ENCODE measurements around the gene GALNT7. TPM values are rescaled to one million over a fixed set of nuclear protein-coding genes. Genes with fewer than 3 reads are reported as not detected.
A peak's percentile ranks its signal among the peaks of the same experiment; 100 is the strongest.

GALNT7 gene
- polyA plus RNA-seq, 1 of the 3 experiments (the other 2 are of a cell fraction): 14.8 TPM

- Histone ChIP-seq H4K20me1 (ENCODE audit: insufficient read depth) (no peaks in the 10 kb centered on the region), H3K9me2 (no peaks in the 10 kb centered on the region), H3K4me2 (no peak overlapping the region), H3K9ac (no peak overlapping the region), H3K79me2 (ENCODE audit: insufficient read depth) (no peaks in the 10 kb centered on the region), H3K4me3 (ENCODE audit: low read depth in 2 of 2, low read length in 1 of 2) (no peak overlapping the region), H3K36me3 (replicated peaks in 1 of 2; ENCODE audit: control insufficient read depth in 1 of 2, insufficient read depth in 2 of 2, low read length in 1 of 2) (peaks cover 0 to 10% of the 10 kb centered on the region in 2 experiments), H3K27me3 (ENCODE audit: insufficient read depth) (no peaks in the 10 kb centered on the region), H3K9me3 (no peaks in the 10 kb centered on the region), H3K4me1 (ENCODE audit: control insufficient read depth in 1 of 2, insufficient read depth in 2 of 2, low read depth in 1 of 2, low read length in 1 of 2) (no peaks in the 10 kb centered on the region; a peak in 1 of 4 replicates), H3F3A (replicated peaks; ENCODE audit: insufficient read depth) (peaks cover 3% of the 10 kb centered on the region), H3K27ac (ENCODE audit: low read depth in 2 of 2, low read length in 1 of 2) (no peak overlapping the region), H2AFZ (ENCODE audit: low read depth) (no peak overlapping the region)
- TF ChIP-seq JUND (IDR thresholded peaks at IDR 0.05) (no peak), RAD21 (IDR thresholded peaks at IDR 0.05; ENCODE audit: low read length) (no peak), USF1 (IDR thresholded peaks at IDR 0.05; ENCODE audit: borderline replicate concordance, low read depth) (no peak), FOXJ3 (CRISPR knock-in tag; IDR thresholded peaks at IDR 0.05) (no peak), SMC3 (IDR thresholded peaks at IDR 0.05; ENCODE audit: low read depth, low read length) (no peak), EP300 (IDR thresholded peaks at IDR 0.05; ENCODE audit: borderline replicate concordance in 1 of 2, low read depth in 1 of 2, low read length in 1 of 2) (no peak), TAF1 (IDR thresholded peaks at IDR 0.05; ENCODE audit: borderline replicate concordance, low read depth, low read length) (no peak), SIN3A (IDR thresholded peaks at IDR 0.05; ENCODE audit: borderline replicate concordance, low read depth, low read length) (no peak), REST (IDR thresholded peaks at IDR 0.05; ENCODE audit: low read depth, low read length) (no peak)
- no peak for DNase-seq
- ChIA-PET CTCF (no interaction called here), POLR2A (no interaction called here)
- 85% methylated on average over 1 of the region's 1 CpG for WGBS (ENCODE audit: low lambda C conversion rate)
Observed at GRCh38 chr4:173294444-173294843, 125.8 kb downstream of the GALNT7 start.

GRCh38 chr4:173301518-173302201 lies 133.0 kb downstream of the GALNT7 start:
- Histone ChIP-seq H3K36me3 (replicated peaks in 1 of 2; ENCODE audit: control insufficient read depth in 1 of 2, insufficient read depth in 2 of 2, low read length in 1 of 2) (peaks cover 5 to 13% of the 10 kb centered on the region in 2 experiments), H3K9me3 (no peaks in the 10 kb centered on the region), H4K20me1 (ENCODE audit: insufficient read depth) (no peaks in the 10 kb centered on the region), H3K9me2 (no peaks in the 10 kb centered on the region), H3K4me1 (ENCODE audit: control insufficient read depth in 1 of 2, insufficient read depth in 2 of 2, low read depth in 1 of 2, low read length in 1 of 2) (peaks cover 0 to 5% of the 10 kb centered on the region in 2 experiments; a peak in 2 of 4 replicates), H3F3A (replicated peaks; ENCODE audit: insufficient read depth) (peaks cover 3% of the 10 kb centered on the region), H3K27me3 (ENCODE audit: insufficient read depth) (no peaks in the 10 kb centered on the region), H3K79me2 (ENCODE audit: insufficient read depth) (no peaks in the 10 kb centered on the region), H3K9ac (no peak overlapping the region), H3K4me3 (ENCODE audit: low read depth in 2 of 2, low read length in 1 of 2) (peak overlapping the region in 1 of 2 experiments; percentile 19; a peak in 1 of 4 replicates), H2AFZ (ENCODE audit: low read depth) (no peak overlapping the region), H3K27ac (ENCODE audit: low read depth in 2 of 2, low read length in 1 of 2) (peak overlapping the region in 1 of 2 experiments; percentile 13; a peak in 1 of 4 replicates), H3K4me2 (no peak overlapping the region; the same call in 1 of the 2 replicates)
- WGBS (ENCODE audit: low lambda C conversion rate): 31% methylated on average over 5 of the region's 5 CpGs
- CTCF ChIA-PET: interaction anchor here (0.5 to 4.2 kb wide), 76 partner anchors 8 to 1019 kb away, joined by 3 to 99 read pairs (median 6); partner anchors contain the start of genes GALNT7 and HMGB2
- POLR2A ChIA-PET: no interaction called here
- peak; percentile 24 for DNase-seq
- peak; percentile 31 for TF ChIP-seq PBX3 (IDR thresholded peaks at IDR 0.05)
- TF ChIP-seq REST (IDR thresholded peaks at IDR 0.05; ENCODE audit: low read depth, low read length): no peak
- peak; percentile 51 for TF ChIP-seq SMC3 (IDR thresholded peaks at IDR 0.05; ENCODE audit: low read depth, low read length)
- no peak for TF ChIP-seq RFX5 (IDR thresholded peaks at IDR 0.05; ENCODE audit: low read length)
- peak; percentile 86 for TF ChIP-seq CTCF (IDR thresholded peaks at IDR 0.05)
